ENCODE results near the gene MIA3.
"Not testable (repeated sequence)": the region's sequence is repeated elsewhere in the genome, so short reads cannot be mapped to it uniquely, and the experiment has no call there.

MIA3 gene

GRCh38 chr1:222657899-222658298 is 40.0 kb downstream of the MIA3 start:
- no peak overlapping the region for H3K4me2 ChIP-seq (ENCODE audit: low read depth, low read length)
- no peaks in the 10 kb centered on the region for H3K27me3 ChIP-seq (replicated peaks; ENCODE audit: insufficient read depth, low read length)
- no peaks in the 10 kb centered on the region for H3K9me2 ChIP-seq (replicated peaks; ENCODE audit: insufficient read depth, low read length)
- H3K9ac ChIP-seq (ENCODE audit: low read length), result no peak overlapping the region
- no peak overlapping the region for H3K4me3 ChIP-seq (ENCODE audit: low read length)
- TF ChIP-seq EZH2 (optimal IDR thresholded peaks at IDR 0.05; ENCODE audit: low read depth, low read length) (no peak), EZH2phosphoT487 (IDR thresholded peaks at IDR 0.05; ENCODE audit: low read length) (no peak)
- H3K4me1 ChIP-seq (ENCODE audit: low read length), result peaks cover 26% of the 10 kb centered on the region
- H3F3A ChIP-seq (ENCODE audit: insufficient read depth, low read length), result peaks cover 13% of the 10 kb centered on the region
- no peak overlapping the region for H2AFZ ChIP-seq (ENCODE audit: low read length)
- no peak for DNase-seq
- no peak overlapping the region for H3K27ac ChIP-seq (ENCODE audit: low read length)
- 0 out of 2 replicates have a peak, but pooled peaks cover 12% of the 10 kb centered on the region for H4K20me1 ChIP-seq (ENCODE audit: insufficient read depth, low read length)
- peaks cover 33% of the 10 kb centered on the region for H3K36me3 ChIP-seq (replicated peaks; ENCODE audit: insufficient read depth, low read length)
- peaks cover 6% of the 10 kb centered on the region; the same call in 1 of the 2 replicates for H3K79me2 ChIP-seq (ENCODE audit: low read length)
- H3K9me3 ChIP-seq (replicated peaks; ENCODE audit: insufficient read depth, low read length), result no peaks in the 10 kb centered on the region

GRCh38 chr1:222663431-222663934 is 45.6 kb downstream of the MIA3 start:
- H3K4me3 ChIP-seq (ENCODE audit: low read length), result no peak overlapping the region
- no peak overlapping the region for H3K27ac ChIP-seq (ENCODE audit: low read length)
- H2AFZ ChIP-seq (ENCODE audit: low read length), result no peak overlapping the region
- DNase-seq, result no peak
- H3K4me1 ChIP-seq (ENCODE audit: low read length), result no peaks in the 10 kb centered on the region
- H4K20me1 ChIP-seq (ENCODE audit: insufficient read depth, low read length), result no peaks in the 10 kb centered on the region
- H3K9me2 ChIP-seq (replicated peaks; ENCODE audit: insufficient read depth, low read length), result no peaks in the 10 kb centered on the region
- H3K79me2 ChIP-seq (ENCODE audit: low read length), result no peaks in the 10 kb centered on the region
- H3K9me3 ChIP-seq (replicated peaks; ENCODE audit: insufficient read depth, low read length), result no peaks in the 10 kb centered on the region
- no peak overlapping the region for H3K9ac ChIP-seq (ENCODE audit: low read length)
- peaks cover 19% of the 10 kb centered on the region; the same call in 1 of the 2 replicates for H3K36me3 ChIP-seq (replicated peaks; ENCODE audit: insufficient read depth, low read length)
- H3F3A ChIP-seq (ENCODE audit: insufficient read depth, low read length), result no peaks in the 10 kb centered on the region
- no peak for TF ChIP-seq CTCF (IDR thresholded peaks at IDR 0.05; ENCODE audit: low read length)
- TF ChIP-seq EZH2phosphoT487 (IDR thresholded peaks at IDR 0.05; ENCODE audit: low read length), result no peak
- no peak for TF ChIP-seq EZH2 (optimal IDR thresholded peaks at IDR 0.05; ENCODE audit: low read depth, low read length)
- no peaks in the 10 kb centered on the region for H3K27me3 ChIP-seq (replicated peaks; ENCODE audit: insufficient read depth, low read length)
- no peak overlapping the region for H3K4me2 ChIP-seq (ENCODE audit: low read depth, low read length)

- H3K4me1 ChIP-seq (ENCODE audit: low read length), result no peaks in the 10 kb centered on the region
- H2AFZ ChIP-seq (ENCODE audit: low read length), result no peak overlapping the region
- no peaks in the 10 kb centered on the region for H4K20me1 ChIP-seq (ENCODE audit: insufficient read depth, low read length)
- no peaks in the 10 kb centered on the region for H3K27me3 ChIP-seq (replicated peaks; ENCODE audit: insufficient read depth, low read length)
- DNase-seq, result no peak
- no peak overlapping the region for H3K27ac ChIP-seq (ENCODE audit: low read length)
- H3K9ac ChIP-seq (ENCODE audit: low read length), result no peak overlapping the region
- TF ChIP-seq EZH2 (optimal IDR thresholded peaks at IDR 0.05; ENCODE audit: low read depth, low read length), result no peak
- TF ChIP-seq CTCF (IDR thresholded peaks at IDR 0.05; ENCODE audit: low read length), result no peak
- TF ChIP-seq EZH2phosphoT487 (IDR thresholded peaks at IDR 0.05; ENCODE audit: low read length), result no peak
- no peak overlapping the region for H3K4me3 ChIP-seq (ENCODE audit: low read length)
- peaks cover 11% of the 10 kb centered on the region; the same call in 1 of the 2 replicates for H3K36me3 ChIP-seq (replicated peaks; ENCODE audit: insufficient read depth, low read length)
- no peaks in the 10 kb centered on the region for H3K79me2 ChIP-seq (ENCODE audit: low read length)
- H3K4me2 ChIP-seq (ENCODE audit: low read depth, low read length), result no peak overlapping the region
- no peaks in the 10 kb centered on the region for H3K9me2 ChIP-seq (replicated peaks; ENCODE audit: insufficient read depth, low read length)
- no peaks in the 10 kb centered on the region for H3K9me3 ChIP-seq (replicated peaks; ENCODE audit: insufficient read depth, low read length)
- H3F3A ChIP-seq (ENCODE audit: insufficient read depth, low read length), result no peaks in the 10 kb centered on the region
Measured at GRCh38 chr1:222665964-222666363, 48.1 kb downstream of the MIA3 start.

GRCh38 chr1:222668184-222668583 is 50.3 kb downstream of the MIA3 start:
- H3K27ac ChIP-seq (ENCODE audit: low read length); H2AFZ ChIP-seq (ENCODE audit: low read length); H4K20me1 ChIP-seq (ENCODE audit: insufficient read depth, low read length); H3K9me3 ChIP-seq (replicated peaks; ENCODE audit: insufficient read depth, low read length); H3K36me3 ChIP-seq (replicated peaks; ENCODE audit: insufficient read depth, low read length); H3K79me2 ChIP-seq (ENCODE audit: low read length); DNase-seq; H3K4me1 ChIP-seq (ENCODE audit: low read length); H3K4me2 ChIP-seq (ENCODE audit: low read depth, low read length); H3K27me3 ChIP-seq (replicated peaks; ENCODE audit: insufficient read depth, low read length); H3K9ac ChIP-seq (ENCODE audit: low read length); H3K4me3 ChIP-seq (ENCODE audit: low read length); H3K9me2 ChIP-seq (replicated peaks; ENCODE audit: insufficient read depth, low read length); H3F3A ChIP-seq (ENCODE audit: insufficient read depth, low read length): not testable (repeated sequence)

- H3K9me2 ChIP-seq (replicated peaks; ENCODE audit: insufficient read depth, low read length); H4K20me1 ChIP-seq (ENCODE audit: insufficient read depth, low read length); H3K4me3 ChIP-seq (ENCODE audit: low read length); H3K4me1 ChIP-seq (ENCODE audit: low read length); H3K36me3 ChIP-seq (replicated peaks; ENCODE audit: insufficient read depth, low read length); DNase-seq; H3K4me2 ChIP-seq (ENCODE audit: low read depth, low read length); H2AFZ ChIP-seq (ENCODE audit: low read length); H3K27ac ChIP-seq (ENCODE audit: low read length); H3K9me3 ChIP-seq (replicated peaks; ENCODE audit: insufficient read depth, low read length); H3K9ac ChIP-seq (ENCODE audit: low read length); H3K79me2 ChIP-seq (ENCODE audit: low read length); H3F3A ChIP-seq (ENCODE audit: insufficient read depth, low read length); H3K27me3 ChIP-seq (replicated peaks; ENCODE audit: insufficient read depth, low read length): not testable (repeated sequence)
Measured at GRCh38 chr1:222669107-222669506, 51.2 kb downstream of the MIA3 start.

Measured in MM.1S (cell line).